Skeletal muscle satellite cell (primary cell): ENCODE data around the gene LRRC3.
"Not testable (repeated sequence)": the region's sequence is repeated elsewhere in the genome, so short reads cannot be mapped to it uniquely, and the experiment has no call there.

Experiments
- H3K27me3 ChIP-seq: 2 replicates; pipeline ENCODE4 v1.7.0; 2013; ENCODE audit warnings: low read length; ENCODE audit not compliant: control insufficient read depth, insufficient read depth
- H3K36me3 ChIP-seq: 2 replicates; pipeline ENCODE4 v1.7.0; 2013; ENCODE audit warnings: mild to moderate bottlenecking, control low read depth, low read length; ENCODE audit not compliant: insufficient read depth
- H3K4me1 ChIP-seq: 2 replicates; pipeline ENCODE4 v1.7.0; 2013; ENCODE audit warnings: low read length; ENCODE audit not compliant: control insufficient read depth, insufficient read depth
- H3K4me2 ChIP-seq: 2 replicates; pipeline ENCODE4 v1.7.0; 2013; ENCODE audit warnings: mild to moderate bottlenecking, low read length
- H3K4me3 ChIP-seq: 2 replicates; pipeline ENCODE4 v1.7.0; 2013; ENCODE audit warnings: low read length
- H3K9ac ChIP-seq: 2 replicates; pipeline ENCODE4 v1.7.0; 2013; ENCODE audit warnings: mild to moderate bottlenecking, low read depth, low read length, moderate library complexity
- H3K9me3 ChIP-seq: replicated peaks from 2 replicates; pipeline ENCODE4 v1.7.0; 2013; ENCODE audit warnings: mild to moderate bottlenecking, control low read depth, low read length

Gene LRRC3

GRCh38 chr21:44417621-44418107 lies 37.6 kb upstream of the LRRC3 start:
- not testable (repeated sequence) for H3K9ac ChIP-seq, H3K4me2 ChIP-seq, H3K4me3 ChIP-seq, H3K27me3 ChIP-seq, H3K4me1 ChIP-seq, H3K9me3 ChIP-seq, H3K36me3 ChIP-seq

DNA sequence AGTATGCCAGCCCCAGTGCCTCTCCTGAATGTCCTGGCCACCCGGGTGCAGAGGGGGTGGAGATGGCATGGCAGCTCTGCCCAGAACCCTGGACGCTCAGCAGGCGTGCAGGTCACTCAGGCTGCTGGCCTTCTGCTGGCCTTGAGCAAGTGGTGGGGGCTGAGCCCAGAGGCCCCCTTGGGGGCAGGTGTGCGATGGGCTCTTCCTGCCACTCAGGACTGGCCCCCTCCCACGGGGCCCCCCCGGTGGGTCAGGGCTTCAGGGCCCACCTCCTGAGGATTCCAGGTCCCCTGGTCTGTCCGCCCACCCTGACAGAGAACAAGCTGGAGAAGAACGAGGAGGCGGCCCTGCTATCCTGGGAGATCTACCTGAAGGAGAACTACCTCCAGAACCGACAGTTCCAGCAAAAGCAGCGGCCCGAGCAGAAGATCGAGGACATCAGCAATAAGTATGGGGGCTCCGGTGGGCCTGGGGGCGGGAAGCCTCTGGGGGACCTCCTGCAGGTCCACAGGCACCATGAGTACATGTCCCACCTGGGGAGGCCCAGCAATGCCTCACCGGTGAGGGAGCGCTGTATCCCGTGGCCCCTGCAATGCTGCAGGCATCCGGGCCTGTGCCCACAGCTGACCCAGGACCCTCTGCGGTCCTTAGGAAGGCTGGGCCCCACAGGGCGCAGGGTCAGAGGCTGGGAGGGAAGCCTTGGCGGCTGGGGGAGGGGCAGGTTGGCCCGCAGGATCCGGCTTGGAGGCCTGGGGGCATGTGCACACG lies 37.0 kb upstream of the LRRC3 start:
- Histone ChIP-seq H3K9ac (no peak overlapping the region), H3K4me1 (no peaks in the 10 kb centered on the region), H3K27me3 (peaks cover 7% of the 10 kb centered on the region), H3K4me3 (no peak overlapping the region), H3K9me3 (no peaks in the 10 kb centered on the region), H3K4me2 (no peak overlapping the region), H3K36me3 (no peaks in the 10 kb centered on the region)

- Histone ChIP-seq H3K9ac (no peak overlapping the region), H3K27me3 (peaks cover 7% of the 10 kb centered on the region), H3K9me3 (no peaks in the 10 kb centered on the region), H3K36me3 (no peaks in the 10 kb centered on the region), H3K4me2 (no peak overlapping the region), H3K4me1 (no peaks in the 10 kb centered on the region), H3K4me3 (no peak overlapping the region)
Observed at GRCh38 chr21:44418876-44419230, 36.5 kb upstream of the LRRC3 start.

- Histone ChIP-seq H3K4me2 (no peak overlapping the region), H3K27me3 (peaks cover 7% of the 10 kb centered on the region), H3K36me3 (no peaks in the 10 kb centered on the region), H3K4me3 (no peak overlapping the region), H3K9me3 (no peaks in the 10 kb centered on the region), H3K4me1 (no peaks in the 10 kb centered on the region), H3K9ac (no peak overlapping the region)
Observed at GRCh38 chr21:44419679-44420078, 35.6 kb upstream of the LRRC3 start.

DNA sequence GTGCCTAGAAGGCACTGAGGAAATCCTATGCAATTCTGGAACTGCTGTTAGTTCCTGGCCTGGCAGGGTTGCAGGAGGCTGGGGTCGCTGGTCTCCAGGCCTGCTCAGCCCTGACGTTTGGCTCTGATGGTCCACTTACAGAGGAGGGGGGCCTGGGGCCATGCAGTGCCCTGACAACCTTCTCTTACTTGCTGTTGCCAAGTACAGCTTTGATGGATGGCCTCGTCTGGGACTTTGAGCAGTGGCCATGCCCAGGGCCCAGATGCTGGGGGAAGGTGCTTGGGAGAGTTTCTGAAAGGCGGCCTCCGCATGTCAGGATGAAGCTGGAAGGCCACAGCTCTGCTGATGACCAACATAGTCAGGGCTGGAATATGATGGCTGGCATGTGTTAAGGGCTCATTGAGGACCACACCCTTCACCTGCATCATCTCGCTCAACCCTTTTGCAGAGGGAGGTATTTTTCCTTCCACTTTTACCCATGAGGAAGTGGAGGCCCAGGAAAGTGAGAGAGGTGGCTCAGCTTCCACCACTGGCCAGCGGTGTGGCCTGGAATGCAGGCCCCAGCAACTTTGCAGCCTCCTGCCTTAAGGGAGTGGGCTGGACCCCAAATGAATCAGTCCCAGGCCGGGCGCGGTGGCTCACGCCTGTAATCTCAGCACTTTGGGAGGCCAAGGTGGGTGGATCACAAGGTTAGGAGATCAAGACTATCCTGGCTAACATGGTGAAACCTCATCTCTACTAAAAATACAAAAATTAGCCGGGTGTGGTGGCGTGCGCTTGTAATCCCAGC lies 34.7 kb upstream of the LRRC3 start:
- Histone ChIP-seq H3K9me3 (no peaks in the 10 kb centered on the region), H3K4me2 (no peak overlapping the region), H3K9ac (no peak overlapping the region), H3K4me3 (no peak overlapping the region), H3K27me3 (peaks cover 4% of the 10 kb centered on the region), H3K4me1 (no peaks in the 10 kb centered on the region), H3K36me3 (no peaks in the 10 kb centered on the region)

DNA sequence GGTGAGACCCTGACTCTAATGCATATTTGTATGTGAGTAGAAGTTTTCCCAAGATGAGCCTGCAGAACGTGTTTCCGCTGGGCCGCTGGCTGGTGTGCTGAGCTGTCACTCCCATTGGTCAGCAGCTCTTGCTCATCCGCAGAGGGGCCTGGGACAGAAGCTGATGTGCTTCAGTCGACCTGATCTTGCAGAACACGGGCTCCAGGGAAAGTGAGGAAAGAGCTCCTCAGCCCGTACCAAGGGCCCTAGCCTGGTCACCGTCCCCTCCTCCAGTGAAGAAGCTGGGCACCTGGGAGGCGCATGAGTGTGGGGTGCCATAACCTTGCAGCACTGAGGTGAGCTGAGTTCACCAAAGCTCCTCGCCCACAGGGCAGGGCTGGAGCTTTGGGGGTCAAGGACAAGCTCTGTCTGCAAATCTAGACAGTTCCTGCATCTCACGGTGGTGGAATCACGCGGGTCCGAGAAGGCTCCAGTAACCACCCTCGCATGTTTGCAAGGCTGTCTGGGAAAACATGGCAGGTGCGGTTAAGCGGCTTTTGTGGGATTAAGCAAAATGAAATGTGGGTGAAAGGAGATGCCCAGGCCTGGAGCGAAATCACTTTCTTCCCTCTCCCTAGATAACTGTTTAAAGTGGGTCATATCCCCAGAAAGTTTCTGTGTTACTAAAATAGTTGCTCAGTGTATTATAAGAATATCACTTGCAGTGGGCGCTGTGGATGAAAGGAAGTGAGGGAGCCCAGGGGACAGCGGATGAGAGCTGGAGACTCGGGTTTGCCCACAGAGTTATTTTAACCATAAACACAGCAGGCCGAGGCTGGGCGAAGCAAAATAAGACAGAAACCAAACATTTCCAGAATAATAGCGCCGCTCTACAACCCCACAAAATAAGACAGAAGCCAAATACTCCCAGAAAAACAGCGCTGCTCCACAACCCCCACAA lies 33.1 kb upstream of the LRRC3 start:
- Histone ChIP-seq H3K36me3 (no peaks in the 10 kb centered on the region), H3K9ac (no peak overlapping the region), H3K4me2 (no peak overlapping the region), H3K27me3 (peaks cover 4% of the 10 kb centered on the region), H3K4me1 (no peaks in the 10 kb centered on the region), H3K4me3 (no peak overlapping the region), H3K9me3 (no peaks in the 10 kb centered on the region)

GRCh38 chr21:44423312-44423821 lies 31.9 kb upstream of the LRRC3 start:
- Histone ChIP-seq H3K9me3 (no peaks in the 10 kb centered on the region), H3K9ac (no peak overlapping the region), H3K36me3 (no peaks in the 10 kb centered on the region)

GRCh38 chr21:44423941-44424607 lies 31.2 kb upstream of the LRRC3 start:
- no peaks in the 10 kb centered on the region for H3K36me3 ChIP-seq

More at GRCh38 chr21:44423312-44423821, 31.9 kb upstream of the LRRC3 start:
- no peaks in the 10 kb centered on the region for H3K4me1 ChIP-seq
- H3K4me2 ChIP-seq, result no peak overlapping the region
- no peak overlapping the region for H3K4me3 ChIP-seq
- peaks cover 4% of the 10 kb centered on the region for H3K27me3 ChIP-seq

GRCh38 chr21:44424608-44425306 lies 30.6 kb upstream of the LRRC3 start:
- Histone ChIP-seq H3K36me3 (no peaks in the 10 kb centered on the region), H3K9me3 (peaks cover 4% of the 10 kb centered on the region), H3K9ac (no peak overlapping the region)

More at GRCh38 chr21:44423941-44424607, 31.2 kb upstream of the LRRC3 start:
- Histone ChIP-seq H3K4me3 (no peak overlapping the region), H3K27me3 (peaks cover 4% of the 10 kb centered on the region), H3K9me3 (peaks cover 3% of the 10 kb centered on the region), H3K9ac (no peak overlapping the region), H3K4me1 (no peaks in the 10 kb centered on the region), H3K4me2 (no peak overlapping the region)

GRCh38 chr21:44425307-44425894 lies 29.9 kb upstream of the LRRC3 start:
- H3K4me1 ChIP-seq, result no peaks in the 10 kb centered on the region
- H3K9me3 ChIP-seq, result peaks cover 6% of the 10 kb centered on the region
- H3K36me3 ChIP-seq, result no peaks in the 10 kb centered on the region
- H3K27me3 ChIP-seq, result peaks cover 4% of the 10 kb centered on the region
- H3K9ac ChIP-seq, result no peak overlapping the region
- H3K4me2 ChIP-seq, result no peak overlapping the region
- no peak overlapping the region for H3K4me3 ChIP-seq

More at GRCh38 chr21:44424608-44425306, 30.6 kb upstream of the LRRC3 start:
- no peak overlapping the region for H3K4me3 ChIP-seq
- H3K4me2 ChIP-seq, result no peak overlapping the region
- H3K4me1 ChIP-seq, result no peaks in the 10 kb centered on the region
- H3K27me3 ChIP-seq, result peaks cover 4% of the 10 kb centered on the region
